Activated CD4-positive, CD25-positive, alpha-beta regulatory T cell (primary cell): ENCODE measurements around the gene CDC25B.

Experiments used
- DNase-seq, 4 experiments: peaks; one replicate each; lab custom pipeline; 2025; lab: John Stamatoyannopoulos, UW

Gene CDC25B

GRCh38 chr20:3795511-3796468, at the start of gene CDC25B:
Gene CDC25B (plus strand): TSS chr20:3796310. CDS start chr20:3796532, 222 bp downstream.
- peak; percentile 62 to 82 (median 78) for DNase-seq

- DNase-seq = no peak
Observed at GRCh38 chr20:3747471-3747870, 48.6 kb upstream of the CDC25B start.

GRCh38 chr20:3748073-3748472, 48.0 kb upstream of the CDC25B start:
- DNase-seq = no peak

- no peak for DNase-seq
Observed at GRCh38 chr20:3749087-3749688, 46.9 kb upstream of the CDC25B start.

- peak in 1 of 4 experiments; percentile 13 for DNase-seq
Observed at GRCh38 chr20:3749689-3750531, 46.2 kb upstream of the CDC25B start.

- no peak for DNase-seq
Observed at GRCh38 chr20:3751305-3751674, 44.8 kb upstream of the CDC25B start.

GRCh38 chr20:3751675-3752385, 44.3 kb upstream of the CDC25B start:
- DNase-seq = peak in 2 of 4 experiments; percentile 18 to 29

GRCh38 chr20:3752386-3752759, 43.7 kb upstream of the CDC25B start:
- DNase-seq = no peak

- DNase-seq = peak in 3 of 4 experiments; percentile 17 to 24 (median 18)
Observed at GRCh38 chr20:3753098-3753497, 43.0 kb upstream of the CDC25B start.

- no peak for DNase-seq
Observed at GRCh38 chr20:3753501-3754275, 42.4 kb upstream of the CDC25B start.

GRCh38 chr20:3754276-3754630, 41.9 kb upstream of the CDC25B start:
- DNase-seq = no peak

- DNase-seq = no peak
Observed at GRCh38 chr20:3755269-3755668, 40.8 kb upstream of the CDC25B start.

- no peak for DNase-seq
Observed at GRCh38 chr20:3755814-3756480, 40.2 kb upstream of the CDC25B start.

GRCh38 chr20:3757268-3757667, 38.8 kb upstream of the CDC25B start:
- DNase-seq = no peak

GRCh38 chr20:3758566-3758965, 37.5 kb upstream of the CDC25B start:
- no peak for DNase-seq

GRCh38 chr20:3759316-3759823, 36.7 kb upstream of the CDC25B start:
- no peak for DNase-seq

GRCh38 chr20:3759884-3760283, 36.2 kb upstream of the CDC25B start:
- no peak for DNase-seq

GRCh38 chr20:3760655-3761348, 35.3 kb upstream of the CDC25B start:
- DNase-seq = no peak
